Lower leg skin (tissue), 3 donors: Measurements from ENCODE around the gene IGSF22.

ENCODE experiments used
- POLR2A ChIP-seq, 2 donors: fragments of 450-650 bp; IDR thresholded peaks; one replicate each; pipeline ENCODE4 v1.6.1; 2016 to 2017; ENCODE audit warnings: antibody characterized with exemption in 2 of 2, mild to moderate bottlenecking in 1 of 2, moderate library complexity in 1 of 2
- TF ChIP-seq, protein P1 (sequence below), 3 donors: fragments of 450-650 bp; IDR thresholded peaks; one replicate each; pipeline ENCODE4 v1.5.1; 2016; ENCODE audit warnings: antibody characterized with exemption in 3 of 3, mild to moderate bottlenecking in 3 of 3, moderate library complexity in 2 of 3

GRCh38 chr11:18729426-18729825 is 3.4 kb upstream of the IGSF22 start:
- TF ChIP-seq, protein P1, sequence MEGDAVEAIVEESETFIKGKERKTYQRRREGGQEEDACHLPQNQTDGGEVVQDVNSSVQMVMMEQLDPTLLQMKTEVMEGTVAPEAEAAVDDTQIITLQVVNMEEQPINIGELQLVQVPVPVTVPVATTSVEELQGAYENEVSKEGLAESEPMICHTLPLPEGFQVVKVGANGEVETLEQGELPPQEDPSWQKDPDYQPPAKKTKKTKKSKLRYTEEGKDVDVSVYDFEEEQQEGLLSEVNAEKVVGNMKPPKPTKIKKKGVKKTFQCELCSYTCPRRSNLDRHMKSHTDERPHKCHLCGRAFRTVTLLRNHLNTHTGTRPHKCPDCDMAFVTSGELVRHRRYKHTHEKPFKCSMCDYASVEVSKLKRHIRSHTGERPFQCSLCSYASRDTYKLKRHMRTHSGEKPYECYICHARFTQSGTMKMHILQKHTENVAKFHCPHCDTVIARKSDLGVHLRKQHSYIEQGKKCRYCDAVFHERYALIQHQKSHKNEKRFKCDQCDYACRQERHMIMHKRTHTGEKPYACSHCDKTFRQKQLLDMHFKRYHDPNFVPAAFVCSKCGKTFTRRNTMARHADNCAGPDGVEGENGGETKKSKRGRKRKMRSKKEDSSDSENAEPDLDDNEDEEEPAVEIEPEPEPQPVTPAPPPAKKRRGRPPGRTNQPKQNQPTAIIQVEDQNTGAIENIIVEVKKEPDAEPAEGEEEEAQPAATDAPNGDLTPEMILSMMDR (IDR thresholded peaks at IDR 0.05) = no peak
- TF ChIP-seq POLR2A (IDR thresholded peaks at IDR 0.05) = no peak
